ENCODE results near the gene OR10AD1.
"Not testable (repeated sequence)": the region's sequence is repeated elsewhere in the genome, so short reads cannot be mapped to it uniquely, and the experiment has no call there.

The OR10AD1 gene

GRCh38 chr12:48157889-48158370 lies 45.2 kb downstream of the OR10AD1 start:
- DNase-seq = no peak

GRCh38 chr12:48157018-48157888 lies 45.8 kb downstream of the OR10AD1 start, which contains the start of gene ASB8:
TSS of gene ASB8 (minus strand) at chr12:48157515. CDS start at chr12:48153496, 4,019 bp downstream.
- peak; percentile 98 for DNase-seq

GRCh38 chr12:48156652-48157017 lies 46.5 kb downstream of the OR10AD1 start:
- DNase-seq = no peak

- not testable (repeated sequence) for DNase-seq
Measured at GRCh38 chr12:48155786-48156185, 47.3 kb downstream of the OR10AD1 start.
